ENCODE results near the gene NEDD4. TPM values are rescaled to one million over a fixed set of nuclear protein-coding genes. Genes with fewer than 3 reads are reported as not detected.
"Not testable (repeated sequence)": the region's sequence is repeated elsewhere in the genome, so short reads cannot be mapped to it uniquely, and the experiment has no call there.

The NEDD4 gene
- total RNA-seq, 4 donors from 2014 or later: 16.7 to 40.4 (median 29.4) TPM

DNA sequence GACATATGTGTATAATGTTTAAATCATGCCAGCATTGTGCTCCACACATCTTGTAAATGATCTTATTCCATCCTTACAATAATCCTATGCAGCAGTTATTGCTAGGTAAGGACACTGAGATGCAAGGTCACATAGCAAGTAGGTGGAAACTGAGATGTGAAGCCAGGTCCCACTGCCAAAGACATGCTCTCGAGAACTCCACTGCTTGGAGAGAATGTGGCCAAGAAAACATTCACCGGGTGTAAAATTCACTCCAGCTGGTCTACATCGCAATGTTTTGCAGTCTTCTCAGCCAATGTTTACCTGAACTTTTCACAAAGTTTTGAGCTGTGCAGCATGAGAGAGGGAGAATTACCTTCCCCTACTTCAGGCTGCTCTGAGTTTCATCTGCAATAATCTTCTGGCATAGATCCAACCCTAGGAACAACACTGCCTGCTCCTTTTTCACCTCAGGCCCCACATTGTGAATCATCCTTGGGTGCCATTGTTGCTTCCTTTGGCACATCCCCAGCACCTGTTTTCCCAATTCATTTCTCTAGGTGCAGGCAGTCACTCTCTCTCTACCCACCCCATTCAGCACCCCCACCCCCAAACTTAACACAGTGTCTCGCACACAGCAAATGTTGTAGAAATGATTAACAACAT lies 197.0 kb downstream of the NEDD4 start:
- H3K4me3 ChIP-seq (ENCODE audit: low read depth, poor library complexity, severe bottlenecking): no peak overlapping the region
- intact Hi-C loops (cut with DNase I; ENCODE audit: low total_unique reads): no loop called here
- TF ChIP-seq POLR2A (IDR thresholded peaks at IDR 0.05): no peak
- TF ChIP-seq, protein P1, sequence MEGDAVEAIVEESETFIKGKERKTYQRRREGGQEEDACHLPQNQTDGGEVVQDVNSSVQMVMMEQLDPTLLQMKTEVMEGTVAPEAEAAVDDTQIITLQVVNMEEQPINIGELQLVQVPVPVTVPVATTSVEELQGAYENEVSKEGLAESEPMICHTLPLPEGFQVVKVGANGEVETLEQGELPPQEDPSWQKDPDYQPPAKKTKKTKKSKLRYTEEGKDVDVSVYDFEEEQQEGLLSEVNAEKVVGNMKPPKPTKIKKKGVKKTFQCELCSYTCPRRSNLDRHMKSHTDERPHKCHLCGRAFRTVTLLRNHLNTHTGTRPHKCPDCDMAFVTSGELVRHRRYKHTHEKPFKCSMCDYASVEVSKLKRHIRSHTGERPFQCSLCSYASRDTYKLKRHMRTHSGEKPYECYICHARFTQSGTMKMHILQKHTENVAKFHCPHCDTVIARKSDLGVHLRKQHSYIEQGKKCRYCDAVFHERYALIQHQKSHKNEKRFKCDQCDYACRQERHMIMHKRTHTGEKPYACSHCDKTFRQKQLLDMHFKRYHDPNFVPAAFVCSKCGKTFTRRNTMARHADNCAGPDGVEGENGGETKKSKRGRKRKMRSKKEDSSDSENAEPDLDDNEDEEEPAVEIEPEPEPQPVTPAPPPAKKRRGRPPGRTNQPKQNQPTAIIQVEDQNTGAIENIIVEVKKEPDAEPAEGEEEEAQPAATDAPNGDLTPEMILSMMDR (IDR thresholded peaks at IDR 0.05): no peak
- 46 to 49% methylated on average over 4 of the region's 4 CpGs for WGBS, 2 donors
- DNase-seq (ENCODE audit: low spot score in 2 of 2): peak in 1 of 2 donors; percentile 10

DNA sequence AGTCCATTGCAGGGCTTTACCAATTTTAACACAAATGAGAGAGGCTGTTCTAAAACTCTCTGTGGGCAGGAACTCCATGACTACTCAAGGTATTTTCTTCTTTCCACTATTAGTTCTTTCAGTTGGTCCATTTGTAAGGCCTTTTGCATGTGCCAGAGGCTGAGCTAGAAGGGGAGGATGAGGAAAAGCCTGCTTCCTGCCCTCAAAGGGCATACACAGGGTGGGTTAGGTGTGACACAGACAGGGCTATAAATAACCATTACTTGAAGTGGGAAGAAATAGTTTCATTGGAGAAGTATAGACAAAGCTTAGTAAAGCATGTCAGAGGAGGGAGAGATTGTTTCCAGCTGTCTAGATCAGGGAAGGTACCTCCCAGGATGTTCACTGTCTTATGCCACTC lies 198.4 kb downstream of the NEDD4 start:
- TF ChIP-seq, protein P1 (IDR thresholded peaks at IDR 0.05): no peak
- TF ChIP-seq POLR2A (IDR thresholded peaks at IDR 0.05): no peak
- no peak overlapping the region for H3K4me3 ChIP-seq (ENCODE audit: low read depth, poor library complexity, severe bottlenecking)
- intact Hi-C loops (cut with DNase I; ENCODE audit: low total_unique reads): no loop called here
- DNase-seq (ENCODE audit: low spot score in 2 of 2): peak in 1 of 2 donors; percentile 25

DNA sequence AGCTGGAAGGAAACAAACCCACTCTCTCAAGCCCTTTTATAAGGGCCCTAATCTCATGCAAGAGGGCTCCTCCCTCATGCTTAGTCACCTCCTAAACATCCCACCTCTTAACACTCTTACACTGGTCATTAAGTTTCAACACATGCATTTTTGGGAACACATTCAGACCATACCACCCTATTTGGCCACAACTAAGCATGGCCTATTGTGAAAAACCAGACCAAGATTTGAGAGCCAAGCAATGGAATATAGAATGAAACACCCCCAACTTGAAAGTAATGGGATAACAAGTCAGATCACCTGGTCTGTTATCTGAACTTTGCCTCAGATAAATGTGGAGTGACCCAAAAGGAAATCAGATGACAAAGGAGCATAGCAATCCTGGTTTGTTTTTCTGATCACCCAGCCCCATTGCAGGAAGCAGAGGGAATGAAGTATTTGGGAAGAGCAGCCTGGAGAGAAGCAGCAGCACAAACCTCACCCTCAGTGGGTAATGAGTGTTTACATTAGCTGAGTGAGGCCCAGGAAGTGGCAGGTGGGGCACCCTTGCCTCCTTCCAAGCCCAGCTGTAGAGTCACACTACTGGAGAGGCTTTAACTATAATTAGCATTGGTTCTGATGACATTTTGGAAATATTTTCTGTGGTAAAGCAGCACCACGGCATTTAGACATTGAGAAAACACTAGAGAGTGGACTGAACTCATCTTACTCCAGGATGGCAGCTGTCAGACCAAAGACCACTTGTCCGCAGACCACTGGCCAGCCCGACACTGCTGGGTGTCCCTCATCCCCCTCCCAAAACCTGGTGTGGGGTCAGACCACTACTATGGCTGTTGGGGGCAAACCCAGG lies 201.6 kb downstream of the NEDD4 start:
- TF ChIP-seq, protein P1 (IDR thresholded peaks at IDR 0.05): no peak
- TF ChIP-seq POLR2A (IDR thresholded peaks at IDR 0.05): no peak
- WGBS, 2 donors: 90 to 96% methylated on average over 3 of the region's 3 CpGs
- H3K4me3 ChIP-seq (ENCODE audit: low read depth, poor library complexity, severe bottlenecking): no peak overlapping the region
- no peak for DNase-seq (ENCODE audit: low spot score in 2 of 2)
- intact Hi-C loops (cut with DNase I; ENCODE audit: low total_unique reads): no loop called here

DNA sequence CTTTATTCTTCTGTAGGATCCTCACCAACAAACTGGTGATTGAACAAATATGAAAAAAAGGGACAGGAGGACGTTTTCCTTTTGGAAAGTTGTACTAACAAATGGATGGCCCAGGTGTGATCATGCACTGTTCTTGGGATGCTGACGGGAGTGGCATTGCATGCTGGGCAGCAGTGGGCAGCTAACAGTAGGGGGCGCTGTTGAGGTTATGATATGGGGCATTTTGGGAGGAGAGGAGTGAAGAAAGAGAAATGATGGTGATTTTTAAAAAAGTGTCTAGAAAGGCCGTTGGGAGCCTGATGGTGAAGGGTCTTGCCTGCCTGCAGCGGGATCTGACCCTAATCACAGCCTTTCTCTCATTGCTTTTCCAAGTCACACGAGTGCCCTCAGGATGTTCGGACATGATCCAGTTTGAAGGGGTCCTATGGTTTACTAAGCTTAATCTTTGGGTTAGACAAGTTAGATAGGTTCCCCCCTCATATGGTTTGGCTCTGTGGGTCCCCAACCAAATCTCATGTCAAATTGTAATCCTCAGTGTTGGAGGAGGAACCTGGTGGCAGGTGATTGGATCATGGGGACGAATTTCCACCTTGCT lies 204.2 kb downstream of the NEDD4 start:
- H3K4me3 ChIP-seq (ENCODE audit: low read depth, poor library complexity, severe bottlenecking): no peak overlapping the region
- intact Hi-C loops (cut with DNase I; ENCODE audit: low total_unique reads): no loop called here
- 84 to 89% methylated on average over 8 of the region's 8 CpGs for WGBS, 2 donors
- DNase-seq (ENCODE audit: low spot score in 2 of 2): peak in 1 of 2 donors; percentile 72
- TF ChIP-seq POLR2A (IDR thresholded peaks at IDR 0.05): no peak
- TF ChIP-seq, protein P1 (IDR thresholded peaks at IDR 0.05): no peak

DNA sequence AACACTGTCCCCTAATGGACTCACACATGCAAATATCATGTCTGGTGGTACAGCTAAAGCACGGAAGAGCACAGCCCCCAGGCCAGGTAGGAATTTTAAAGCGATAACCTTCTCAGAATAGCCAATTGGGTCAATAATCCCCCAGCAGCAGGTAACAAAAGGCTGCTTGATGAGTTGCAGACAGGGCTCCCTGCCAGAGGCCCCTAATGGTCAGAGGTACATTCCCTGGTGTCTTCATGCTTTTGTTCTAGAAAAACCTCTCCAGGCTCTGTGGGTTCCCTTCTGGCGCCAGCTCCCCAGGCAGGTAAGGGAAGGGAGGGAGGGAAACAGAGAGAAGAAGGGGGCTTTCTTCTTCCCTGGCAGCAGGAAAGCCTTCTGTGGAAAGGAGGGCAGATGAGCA lies 207.1 kb downstream of the NEDD4 start:
- DNase-seq (ENCODE audit: low spot score in 2 of 2): no peak
- intact Hi-C loops (cut with DNase I; ENCODE audit: low total_unique reads): no loop called here
- WGBS, 2 donors: 91 to 94% methylated on average over 3 of the region's 3 CpGs
- H3K4me3 ChIP-seq (ENCODE audit: low read depth, poor library complexity, severe bottlenecking): no peak overlapping the region
- TF ChIP-seq POLR2A (IDR thresholded peaks at IDR 0.05): no peak
- TF ChIP-seq, protein P1 (IDR thresholded peaks at IDR 0.05): no peak

DNA sequence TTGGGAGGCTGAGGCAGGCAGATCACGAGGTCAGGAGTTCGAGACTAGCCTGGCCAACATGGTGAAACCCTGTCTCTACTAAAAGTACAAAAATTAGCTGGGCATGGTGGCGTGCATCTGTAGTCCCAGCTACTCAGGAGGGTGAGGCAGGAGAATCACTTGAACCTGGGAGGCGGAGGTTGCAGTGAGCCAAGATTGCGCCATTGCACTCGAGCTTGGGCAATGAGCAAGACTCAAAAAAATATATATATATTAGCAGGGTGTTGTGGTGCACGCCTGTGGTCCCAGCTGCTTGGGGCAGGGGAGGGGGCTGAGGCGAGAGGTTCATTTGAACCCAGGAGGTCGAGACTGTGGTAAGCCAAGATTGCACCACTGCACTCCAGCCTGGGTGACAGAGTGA lies 207.8 kb downstream of the NEDD4 start:
- DNase-seq (ENCODE audit: low spot score in 2 of 2): peak in 1 of 2 donors; percentile 50
- H3K4me3 ChIP-seq (ENCODE audit: low read depth, poor library complexity, severe bottlenecking); intact Hi-C loops (cut with DNase I; ENCODE audit: low total_unique reads): not testable (repeated sequence)
- WGBS, 2 donors: 86 to 95% methylated on average over 9 of the region's 9 CpGs

Data from lower leg skin (tissue), 4 donors.